ENCODE results near the gene PRDM10.

DNA sequence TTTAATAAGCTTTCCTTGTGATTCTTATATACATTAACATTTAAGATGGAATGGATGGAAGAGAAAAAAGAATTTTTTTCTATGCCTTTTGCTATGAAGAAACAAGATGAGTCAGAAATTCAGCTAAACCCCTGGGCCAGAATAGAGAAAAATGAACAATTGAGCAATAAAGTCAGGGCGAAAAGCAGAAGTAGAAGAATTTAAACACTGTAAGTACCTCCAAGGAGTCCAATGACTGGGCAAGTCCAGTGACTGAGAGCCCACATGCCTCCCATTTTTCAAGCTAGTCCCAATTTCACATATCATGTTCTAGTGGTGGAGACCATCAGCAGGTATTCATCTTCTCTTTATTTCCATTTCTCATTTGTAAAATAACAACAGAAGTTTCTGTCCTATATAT lies 48.4 kb upstream of the PRDM10 start:
- no peak for TF ChIP-seq FOXJ3 (CRISPR knock-in tag; IDR thresholded peaks at IDR 0.05; ENCODE audit: borderline replicate concordance)
- TF ChIP-seq, protein P1, sequence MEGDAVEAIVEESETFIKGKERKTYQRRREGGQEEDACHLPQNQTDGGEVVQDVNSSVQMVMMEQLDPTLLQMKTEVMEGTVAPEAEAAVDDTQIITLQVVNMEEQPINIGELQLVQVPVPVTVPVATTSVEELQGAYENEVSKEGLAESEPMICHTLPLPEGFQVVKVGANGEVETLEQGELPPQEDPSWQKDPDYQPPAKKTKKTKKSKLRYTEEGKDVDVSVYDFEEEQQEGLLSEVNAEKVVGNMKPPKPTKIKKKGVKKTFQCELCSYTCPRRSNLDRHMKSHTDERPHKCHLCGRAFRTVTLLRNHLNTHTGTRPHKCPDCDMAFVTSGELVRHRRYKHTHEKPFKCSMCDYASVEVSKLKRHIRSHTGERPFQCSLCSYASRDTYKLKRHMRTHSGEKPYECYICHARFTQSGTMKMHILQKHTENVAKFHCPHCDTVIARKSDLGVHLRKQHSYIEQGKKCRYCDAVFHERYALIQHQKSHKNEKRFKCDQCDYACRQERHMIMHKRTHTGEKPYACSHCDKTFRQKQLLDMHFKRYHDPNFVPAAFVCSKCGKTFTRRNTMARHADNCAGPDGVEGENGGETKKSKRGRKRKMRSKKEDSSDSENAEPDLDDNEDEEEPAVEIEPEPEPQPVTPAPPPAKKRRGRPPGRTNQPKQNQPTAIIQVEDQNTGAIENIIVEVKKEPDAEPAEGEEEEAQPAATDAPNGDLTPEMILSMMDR (IDR thresholded peaks at IDR 0.05) = no peak
- TF ChIP-seq ZNF423 (CRISPR knock-in tag; IDR thresholded peaks at IDR 0.05) = no peak
- TF ChIP-seq, protein P2, sequence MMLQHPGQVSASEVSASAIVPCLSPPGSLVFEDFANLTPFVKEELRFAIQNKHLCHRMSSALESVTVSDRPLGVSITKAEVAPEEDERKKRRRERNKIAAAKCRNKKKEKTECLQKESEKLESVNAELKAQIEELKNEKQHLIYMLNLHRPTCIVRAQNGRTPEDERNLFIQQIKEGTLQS (CRISPR knock-in tag; conservative IDR thresholded peaks at IDR 0.05) = no peak
- TF ChIP-seq NR2C2 (CRISPR knock-in tag; IDR thresholded peaks at IDR 0.05) = no peak
- TF ChIP-seq, protein P3, sequence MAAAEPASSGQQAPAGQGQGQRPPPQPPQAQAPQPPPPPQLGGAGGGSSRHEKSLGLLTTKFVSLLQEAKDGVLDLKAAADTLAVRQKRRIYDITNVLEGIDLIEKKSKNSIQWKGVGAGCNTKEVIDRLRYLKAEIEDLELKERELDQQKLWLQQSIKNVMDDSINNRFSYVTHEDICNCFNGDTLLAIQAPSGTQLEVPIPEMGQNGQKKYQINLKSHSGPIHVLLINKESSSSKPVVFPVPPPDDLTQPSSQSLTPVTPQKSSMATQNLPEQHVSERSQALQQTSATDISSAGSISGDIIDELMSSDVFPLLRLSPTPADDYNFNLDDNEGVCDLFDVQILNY (CRISPR knock-in tag; IDR thresholded peaks at IDR 0.05) = no peak
